ENCODE results near the gene GSTK1. TPM values are rescaled to one million over a fixed set of nuclear protein-coding genes. Genes with fewer than 3 reads are reported as not detected.
"Not testable (repeated sequence)": the region's sequence is repeated elsewhere in the genome, so short reads cannot be mapped to it uniquely, and the experiment has no call there.

The GSTK1 gene
- total RNA-seq: 100 to 1,000 TPM; 147 to 151 TPM
- 532 TPM for polyA plus RNA-seq

DNA sequence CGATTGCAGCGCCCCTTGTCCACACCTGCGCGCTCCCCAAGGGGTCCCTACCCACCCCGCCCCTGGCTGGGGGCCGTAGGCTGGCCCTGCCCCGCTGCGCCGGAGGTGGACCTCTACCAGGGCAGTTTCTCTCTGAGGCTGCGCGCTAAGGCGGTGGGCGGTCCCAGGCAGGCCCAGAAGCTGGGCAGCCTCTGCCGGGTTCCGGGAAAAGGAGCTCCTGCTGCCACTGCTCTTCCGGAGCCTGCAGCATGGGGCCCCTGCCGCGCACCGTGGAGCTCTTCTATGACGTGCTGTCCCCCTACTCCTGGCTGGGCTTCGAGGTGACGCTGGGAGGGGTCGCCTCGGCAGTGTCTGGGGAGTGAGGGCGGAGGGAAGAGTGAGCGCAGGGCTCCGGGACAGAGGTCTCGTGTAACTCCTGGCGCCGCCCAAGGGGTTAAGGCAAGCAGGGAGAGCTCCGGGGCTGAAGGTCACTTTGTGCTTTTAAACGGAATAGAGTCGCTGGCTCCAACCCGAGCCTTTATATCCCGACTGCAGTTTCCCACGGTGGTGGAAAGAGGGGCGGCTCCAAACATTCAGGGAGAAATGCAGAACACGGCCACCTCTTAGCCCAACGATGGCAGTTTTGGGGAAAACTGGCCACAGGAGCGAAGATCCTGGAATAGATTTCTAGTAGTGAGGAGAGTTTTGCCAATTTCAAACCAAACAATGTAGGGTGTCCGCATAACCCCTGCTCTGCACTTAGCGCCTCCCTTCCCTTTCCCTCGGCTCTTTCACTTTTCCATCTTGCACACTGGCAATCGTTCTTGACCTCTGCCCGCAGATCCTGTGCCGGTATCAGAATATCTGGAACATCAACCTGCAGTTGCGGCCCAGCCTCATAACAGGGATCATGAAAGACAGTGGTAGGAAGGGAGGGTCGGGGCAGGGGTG lies at the start of gene GSTK1:
GSTK1 (plus strand) TSS at position 176 of the 930 bp plus-strand sequence; CDS start at position 249, 73 bp downstream.
- Mint-ChIP-seq H3K9me3 (no peaks in the 10 kb centered on the region), H3K27me3 (no peaks in the 10 kb centered on the region), H3K4me3 (peak within 1 kb of the TSS; percentile 88 to 99 (median 97)), H3K4me1 (peaks cover 49 to 84% (median 66%) of the 10 kb centered on the region in 3 donors), H3K36me3 (peaks cover 0 to 51% (median 12%) of the 10 kb centered on the region in 3 donors), H3K27ac (peak within 1 kb of the TSS; percentile 63 to 98 (median 94))
- POLR2A ChIA-PET: interaction anchor here (0.6 to 2.0 kb wide), 14 partner anchors 8 to 144 kb away, joined by 3 to 10 read pairs (median 4); partner anchors contain the start of gene CASP2
- CTCF ChIA-PET: interaction anchor here (0.8 to 5.8 kb wide), 19 partner anchors 9 to 142 kb away, joined by 3 to 45 read pairs (median 4); partner anchors contain the start of gene CASP2
- Histone ChIP-seq H3K27me3 (ENCODE audit: insufficient read depth, low read length, poor library complexity, severe bottlenecking) (no peaks in the 10 kb centered on the region), H3K4me1 (ENCODE audit: insufficient read depth, low read length) (peaks cover 37% of the 10 kb centered on the region), H3K4me3 (ENCODE audit: low read length) (peak within 1 kb of the TSS; percentile 95), H3K27ac (ENCODE audit: low read depth, low read length) (peak within 1 kb of the TSS; percentile 83), H3K9me3 (ENCODE audit: low read length) (no peaks in the 10 kb centered on the region), H3K36me3 (ENCODE audit: insufficient read depth, low read length) (peaks cover 18% of the 10 kb centered on the region)
- peak; percentile 70 to 88 (median 78) for DNase-seq

DNA sequence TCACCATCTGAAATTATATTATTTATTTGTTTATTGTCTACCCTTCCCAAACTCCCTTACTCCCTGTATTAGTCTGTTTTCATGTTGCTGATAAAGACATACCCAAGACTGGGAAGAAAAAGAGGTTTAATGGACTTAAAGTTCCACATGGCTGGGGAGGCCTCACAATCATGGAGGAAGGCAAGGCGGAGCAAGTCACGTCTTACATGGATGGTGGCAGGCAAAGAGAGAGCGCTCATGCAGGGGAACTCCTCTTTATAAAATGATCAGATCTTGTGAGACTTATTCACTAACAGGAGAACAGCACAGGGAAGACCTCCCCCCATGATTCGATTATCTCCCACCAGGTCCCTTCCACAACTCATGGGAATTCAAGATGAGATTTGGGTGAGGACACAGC lies 49.8 kb upstream of the GSTK1 start:
- H3K27ac ChIP-seq (ENCODE audit: low read depth, low read length); POLR2A ChIA-PET; H3K4me3 Mint-ChIP-seq; H3K27me3 Mint-ChIP-seq; DNase-seq; H3K27ac Mint-ChIP-seq; H3K9me3 ChIP-seq (ENCODE audit: low read length); H3K4me3 ChIP-seq (ENCODE audit: low read length); H3K27me3 ChIP-seq (ENCODE audit: insufficient read depth, low read length, poor library complexity, severe bottlenecking); H3K36me3 ChIP-seq (ENCODE audit: insufficient read depth, low read length); H3K4me1 ChIP-seq (ENCODE audit: insufficient read depth, low read length); H3K4me1 Mint-ChIP-seq; H3K36me3 Mint-ChIP-seq; H3K9me3 Mint-ChIP-seq: not testable (repeated sequence)
- CTCF ChIA-PET: interaction anchor here (2.0 to 3.1 kb wide), 3 partner anchors 206 to 332 kb away, joined by 14 to 70 read pairs (median 22); no protein-coding TSS in a partner anchor

DNA sequence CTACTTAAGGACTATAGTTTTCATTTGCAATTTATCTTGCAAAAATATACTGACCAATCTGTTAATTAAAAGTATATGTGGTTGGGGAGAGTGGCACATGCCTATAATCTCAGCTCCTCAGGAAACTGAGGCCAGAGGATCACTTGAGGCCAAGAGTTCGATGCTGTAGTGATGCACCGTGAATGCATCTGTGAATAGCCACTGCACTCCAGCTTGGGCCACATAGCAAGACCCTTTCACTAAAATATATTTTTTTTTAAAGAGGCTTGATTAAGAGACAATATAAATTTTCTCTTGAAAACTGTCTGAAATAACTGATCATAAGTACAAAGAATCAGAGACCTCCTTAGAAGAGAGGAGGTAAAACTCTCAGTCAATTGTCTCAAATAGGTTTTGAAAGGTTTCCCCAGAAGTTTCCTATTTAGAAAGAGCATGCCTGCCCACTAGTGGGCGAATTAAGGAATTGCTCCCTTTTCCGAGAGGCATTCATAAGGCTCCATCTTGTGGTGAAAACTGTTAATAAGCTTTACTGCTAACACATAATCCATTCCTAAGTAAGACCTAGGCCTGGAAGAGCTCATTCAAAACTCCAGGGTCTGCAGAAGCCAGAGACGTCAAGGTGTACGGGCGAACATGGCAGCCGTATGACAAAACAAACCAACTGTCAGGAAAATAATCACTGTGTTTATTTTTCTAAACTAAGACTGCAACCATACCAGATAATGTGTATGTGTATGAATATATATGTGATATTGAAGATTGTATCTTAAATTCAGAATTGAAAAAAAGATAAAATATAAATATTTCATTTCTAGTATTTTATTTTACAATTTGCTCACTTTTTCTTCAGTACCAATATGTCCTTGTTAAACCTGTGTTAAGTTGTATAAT lies 48.2 kb upstream of the GSTK1 start:
- Mint-ChIP-seq H3K27me3 (peaks cover 0 to 10% of the 10 kb centered on the region in 2 donors), H3K4me1 (no peaks in the 10 kb centered on the region), H3K4me3 (no peak overlapping the region), H3K36me3 (no peaks in the 10 kb centered on the region), H3K9me3 (no peaks in the 10 kb centered on the region), H3K27ac (peak overlapping the region in 1 of 8 donors; percentile 15)
- POLR2A ChIA-PET: no interaction called here
- H3K9me3 ChIP-seq (ENCODE audit: low read length): no peaks in the 10 kb centered on the region
- no peaks in the 10 kb centered on the region for H3K36me3 ChIP-seq (ENCODE audit: insufficient read depth, low read length)
- CTCF ChIA-PET: interaction anchor here (0.6 to 3.1 kb wide), 41 partner anchors 9 to 1239 kb away, joined by 3 to 70 read pairs (median 4); no protein-coding TSS in a partner anchor
- H3K27me3 ChIP-seq (ENCODE audit: insufficient read depth, low read length, poor library complexity, severe bottlenecking): no peaks in the 10 kb centered on the region
- no peak overlapping the region for H3K4me3 ChIP-seq (ENCODE audit: low read length)
- no peak overlapping the region for H3K27ac ChIP-seq (ENCODE audit: low read depth, low read length)
- no peaks in the 10 kb centered on the region for H3K4me1 ChIP-seq (ENCODE audit: insufficient read depth, low read length)
- peak; percentile 25 to 73 (median 68) for DNase-seq

DNA sequence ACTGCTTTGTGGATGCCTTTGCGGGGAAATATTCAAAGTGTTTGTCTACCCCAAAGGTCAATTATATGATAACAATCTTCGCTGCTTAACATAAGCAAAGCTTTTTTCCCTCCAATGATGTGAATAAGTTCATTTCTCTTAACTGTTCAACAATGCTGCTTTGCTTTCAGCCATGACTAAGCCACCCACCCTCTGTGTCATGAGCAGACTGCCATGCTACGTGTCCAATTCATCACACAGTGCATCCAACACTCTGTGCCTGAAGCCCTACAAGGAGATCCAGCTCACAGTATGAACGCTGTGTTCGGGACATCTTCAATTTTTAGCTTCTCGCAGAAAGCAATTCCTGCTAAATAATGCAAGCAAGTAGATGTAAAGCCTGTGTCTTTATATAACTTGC lies 47.1 kb upstream of the GSTK1 start:
- ChIA-PET CTCF (interaction anchor here (1.0 to 3.1 kb wide), 12 partner anchors 13 to 918 kb away, joined by 3 to 70 read pairs (median 8); no protein-coding TSS in a partner anchor), POLR2A (no interaction called here)
- no peaks in the 10 kb centered on the region for H3K27me3 ChIP-seq (ENCODE audit: insufficient read depth, low read length, poor library complexity, severe bottlenecking)
- no peak overlapping the region for H3K4me3 Mint-ChIP-seq
- H3K4me1 ChIP-seq (ENCODE audit: insufficient read depth, low read length): no peaks in the 10 kb centered on the region
- peaks cover 0 to 10% of the 10 kb centered on the region in 2 donors for H3K27me3 Mint-ChIP-seq
- no peaks in the 10 kb centered on the region for H3K36me3 Mint-ChIP-seq
- no peaks in the 10 kb centered on the region for H3K36me3 ChIP-seq (ENCODE audit: insufficient read depth, low read length)
- no peaks in the 10 kb centered on the region for H3K9me3 ChIP-seq (ENCODE audit: low read length)
- DNase-seq: no peak
- H3K4me1 Mint-ChIP-seq: no peaks in the 10 kb centered on the region
- no peak overlapping the region for H3K4me3 ChIP-seq (ENCODE audit: low read length)
- no peaks in the 10 kb centered on the region for H3K9me3 Mint-ChIP-seq
- H3K27ac Mint-ChIP-seq: no peak overlapping the region
- H3K27ac ChIP-seq (ENCODE audit: low read depth, low read length): no peak overlapping the region

DNA sequence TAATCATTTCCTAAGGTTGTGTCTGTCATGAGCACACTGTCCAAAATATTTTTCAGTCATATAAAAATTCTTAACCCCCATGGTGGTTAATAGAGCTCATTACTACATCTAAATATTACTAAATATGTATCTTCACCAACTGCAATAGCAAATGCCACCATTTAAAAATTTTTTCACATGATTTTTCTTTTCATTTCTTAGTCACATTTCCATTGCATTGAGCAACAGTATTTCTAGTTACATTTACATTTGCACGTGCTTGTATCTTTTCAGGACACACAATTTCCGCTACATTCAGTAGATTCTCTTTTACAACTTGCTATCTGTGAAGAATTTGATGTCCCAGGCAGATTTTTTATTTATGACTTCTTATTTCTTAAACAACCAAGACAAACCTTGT lies 46.6 kb upstream of the GSTK1 start:
- Histone ChIP-seq H3K4me3 (ENCODE audit: low read length) (no peak overlapping the region), H3K4me1 (ENCODE audit: insufficient read depth, low read length) (no peaks in the 10 kb centered on the region), H3K36me3 (ENCODE audit: insufficient read depth, low read length) (no peaks in the 10 kb centered on the region), H3K27me3 (ENCODE audit: insufficient read depth, low read length, poor library complexity, severe bottlenecking) (no peaks in the 10 kb centered on the region), H3K27ac (ENCODE audit: low read depth, low read length) (no peak overlapping the region), H3K9me3 (ENCODE audit: low read length) (no peaks in the 10 kb centered on the region)
- CTCF ChIA-PET: interaction anchor here (1.3 to 3.1 kb wide), 6 partner anchors 12 to 913 kb away, joined by 3 to 70 read pairs (median 10); no protein-coding TSS in a partner anchor
- Mint-ChIP-seq H3K27ac (no peak overlapping the region), H3K36me3 (no peaks in the 10 kb centered on the region), H3K4me3 (no peak overlapping the region), H3K9me3 (no peaks in the 10 kb centered on the region), H3K27me3 (peaks cover 0 to 14% of the 10 kb centered on the region in 2 donors), H3K4me1 (no peaks in the 10 kb centered on the region)
- POLR2A ChIA-PET: no interaction called here
- DNase-seq: no peak

DNA sequence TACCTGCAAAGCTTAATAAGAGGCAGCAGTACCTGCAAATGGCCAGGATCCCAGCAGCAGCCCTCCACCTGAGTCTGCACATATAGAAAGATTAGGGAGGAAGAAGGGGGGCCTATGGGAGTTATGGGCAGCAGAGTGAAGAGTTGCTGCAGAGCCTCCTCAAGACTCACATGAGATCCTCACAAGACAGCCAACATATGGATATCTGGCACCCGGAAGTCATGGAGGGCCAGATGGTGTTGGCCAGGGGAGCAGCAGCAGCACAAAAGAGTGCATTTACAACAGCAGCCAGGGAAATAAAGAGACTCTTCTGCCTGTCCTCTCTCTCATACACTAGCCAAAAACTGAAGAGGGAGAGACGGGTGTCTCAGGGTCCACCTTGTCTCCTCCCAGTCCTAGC lies 45.4 kb upstream of the GSTK1 start:
- Mint-ChIP-seq H3K4me1 (no peaks in the 10 kb centered on the region), H3K36me3 (no peaks in the 10 kb centered on the region), H3K27ac (no peak overlapping the region), H3K4me3 (no peak overlapping the region), H3K9me3 (no peaks in the 10 kb centered on the region), H3K27me3 (peaks cover 5 to 23% of the 10 kb centered on the region in 2 donors)
- H3K9me3 ChIP-seq (ENCODE audit: low read length): no peaks in the 10 kb centered on the region
- ChIA-PET POLR2A (no interaction called here), CTCF (interaction anchor here (1.0 to 1.5 kb wide), 2 partner anchors 23 to 128 kb away, joined by 3 to 4 read pairs; no protein-coding TSS in a partner anchor)
- no peak overlapping the region for H3K4me3 ChIP-seq (ENCODE audit: low read length)
- H3K27me3 ChIP-seq (ENCODE audit: insufficient read depth, low read length, poor library complexity, severe bottlenecking): no peaks in the 10 kb centered on the region
- no peaks in the 10 kb centered on the region for H3K36me3 ChIP-seq (ENCODE audit: insufficient read depth, low read length)
- DNase-seq: no peak
- H3K4me1 ChIP-seq (ENCODE audit: insufficient read depth, low read length): no peaks in the 10 kb centered on the region
- no peak overlapping the region for H3K27ac ChIP-seq (ENCODE audit: low read depth, low read length)

DNA sequence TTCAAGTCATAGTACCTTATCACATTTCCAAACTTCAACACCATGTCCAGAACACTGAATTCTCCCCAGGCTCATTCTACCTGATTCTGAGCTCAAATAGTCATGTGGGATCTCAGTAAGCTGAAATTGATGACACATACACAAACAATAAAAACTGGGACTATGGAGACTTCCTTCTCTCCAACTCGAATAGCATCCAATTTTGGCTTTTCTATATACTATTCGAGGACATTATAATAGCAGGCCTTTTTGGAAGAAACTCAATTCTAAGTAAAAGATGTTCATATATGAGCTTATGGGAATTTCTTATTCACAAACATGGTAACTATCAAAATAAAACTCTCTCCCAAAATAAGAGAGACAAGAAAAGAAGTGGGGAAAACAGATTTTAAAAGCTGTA lies 42.0 kb upstream of the GSTK1 start:
- no peaks in the 10 kb centered on the region for H3K36me3 ChIP-seq (ENCODE audit: insufficient read depth, low read length)
- no peak overlapping the region for H3K27ac ChIP-seq (ENCODE audit: low read depth, low read length)
- H3K27me3 ChIP-seq (ENCODE audit: insufficient read depth, low read length, poor library complexity, severe bottlenecking): peaks cover 9% of the 10 kb centered on the region
- CTCF ChIA-PET: interaction anchor here (1.4 to 1.5 kb wide), 2 partner anchors 78 to 85 kb away, joined by 3 to 6 read pairs; no protein-coding TSS in a partner anchor
- Mint-ChIP-seq H3K27me3 (peaks cover 7 to 36% of the 10 kb centered on the region in 2 donors), H3K9me3 (no peaks in the 10 kb centered on the region), H3K4me1 (no peaks in the 10 kb centered on the region), H3K36me3 (no peaks in the 10 kb centered on the region), H3K4me3 (no peak overlapping the region), H3K27ac (no peak overlapping the region)
- POLR2A ChIA-PET: no interaction called here
- no peaks in the 10 kb centered on the region for H3K4me1 ChIP-seq (ENCODE audit: insufficient read depth, low read length)
- no peak for DNase-seq
- H3K9me3 ChIP-seq (ENCODE audit: low read length): no peaks in the 10 kb centered on the region
- H3K4me3 ChIP-seq (ENCODE audit: low read length): no peak overlapping the region

Data from CD8-positive, alpha-beta memory T cell (primary cell).